OCI-LY7 (cell line): ENCODE measurements around the gene TSPAN7.

ENCODE experiments used
- EZH2phosphoT487 ChIP-seq: fragments of 200-600 bp; sonication (generic); IDR thresholded peaks from 2 replicates; pipeline ENCODE4 v1.6.1; 2018; ENCODE audit warnings: low read depth, borderline replicate concordance, mild to moderate bottlenecking, mixed run types, antibody characterized with exemption, low read length, moderate library complexity, mixed read lengths
- TF ChIP-seq, protein P1 (sequence below): fragments of 200-600 bp; sonication (generic); conservative IDR thresholded peaks from 2 replicates; pipeline ENCODE4 v1.5.1; 2014; ENCODE audit warnings: mild to moderate bottlenecking, antibody characterized with exemption, low read length, moderate library complexity, mixed read lengths

DNA sequence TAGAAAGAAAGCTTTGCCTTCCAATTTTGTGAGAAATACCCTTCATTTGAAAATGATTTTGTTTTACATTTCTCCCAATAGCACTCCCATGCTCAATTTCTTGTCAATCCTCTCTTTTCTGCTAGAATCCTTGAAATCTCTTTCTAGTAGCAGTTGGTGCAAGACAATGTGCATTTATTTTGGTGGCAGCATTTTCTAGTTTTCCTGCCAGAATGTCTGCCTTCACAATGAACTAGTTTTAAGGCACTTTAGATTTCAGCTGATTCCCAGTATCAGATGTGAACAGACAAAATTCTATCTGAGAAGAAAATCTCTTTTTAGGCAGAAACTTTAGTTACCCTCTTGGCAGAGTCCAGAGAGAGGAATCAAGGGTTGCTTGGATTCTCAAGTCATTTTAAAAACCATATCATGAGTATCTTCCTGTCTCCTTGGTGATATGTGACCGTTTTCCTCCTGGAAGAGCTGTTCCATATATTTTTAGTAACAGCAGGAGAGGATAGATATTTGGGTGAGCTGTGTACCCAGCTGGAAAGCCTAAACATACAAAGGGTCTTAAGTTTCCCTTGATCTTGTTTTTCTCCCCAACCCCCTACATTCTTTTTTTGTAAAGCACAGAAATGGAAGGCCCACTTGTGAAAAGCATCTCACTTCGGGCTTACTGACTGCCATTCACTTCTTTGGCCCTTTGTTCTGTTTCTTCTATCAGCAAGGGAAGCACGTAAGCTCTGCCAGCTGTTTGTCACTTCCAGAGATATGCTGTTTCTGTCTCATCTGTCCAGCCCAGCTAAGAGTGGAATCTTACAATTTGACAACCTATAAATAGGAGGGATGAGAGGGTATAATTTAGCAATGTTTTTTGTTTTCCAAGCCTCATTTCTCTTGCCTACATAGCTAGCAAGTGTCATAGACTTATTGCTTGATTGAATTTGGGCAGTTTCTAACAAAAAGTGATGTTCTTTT is 38.7 kb downstream of the TSPAN7 start:
- TF ChIP-seq, protein P1, sequence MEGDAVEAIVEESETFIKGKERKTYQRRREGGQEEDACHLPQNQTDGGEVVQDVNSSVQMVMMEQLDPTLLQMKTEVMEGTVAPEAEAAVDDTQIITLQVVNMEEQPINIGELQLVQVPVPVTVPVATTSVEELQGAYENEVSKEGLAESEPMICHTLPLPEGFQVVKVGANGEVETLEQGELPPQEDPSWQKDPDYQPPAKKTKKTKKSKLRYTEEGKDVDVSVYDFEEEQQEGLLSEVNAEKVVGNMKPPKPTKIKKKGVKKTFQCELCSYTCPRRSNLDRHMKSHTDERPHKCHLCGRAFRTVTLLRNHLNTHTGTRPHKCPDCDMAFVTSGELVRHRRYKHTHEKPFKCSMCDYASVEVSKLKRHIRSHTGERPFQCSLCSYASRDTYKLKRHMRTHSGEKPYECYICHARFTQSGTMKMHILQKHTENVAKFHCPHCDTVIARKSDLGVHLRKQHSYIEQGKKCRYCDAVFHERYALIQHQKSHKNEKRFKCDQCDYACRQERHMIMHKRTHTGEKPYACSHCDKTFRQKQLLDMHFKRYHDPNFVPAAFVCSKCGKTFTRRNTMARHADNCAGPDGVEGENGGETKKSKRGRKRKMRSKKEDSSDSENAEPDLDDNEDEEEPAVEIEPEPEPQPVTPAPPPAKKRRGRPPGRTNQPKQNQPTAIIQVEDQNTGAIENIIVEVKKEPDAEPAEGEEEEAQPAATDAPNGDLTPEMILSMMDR, result no peak
- no peak for TF ChIP-seq EZH2phosphoT487
